SHP77 (cell line): Measurements from ENCODE around the gene HECTD4.
"Not testable (repeated sequence)": the region's sequence is repeated elsewhere in the genome, so short reads cannot be mapped to it uniquely, and the experiment has no call there.

Experiments used
- DNase-seq, 2 experiments: peaks; one replicate each; lab custom pipeline; 2025; lab: John Stamatoyannopoulos, UW

HECTD4 gene

GRCh38 chr12:112406519-112407488 lies 24.6 kb upstream of the HECTD4 start:
- DNase-seq: no peak

DNA sequence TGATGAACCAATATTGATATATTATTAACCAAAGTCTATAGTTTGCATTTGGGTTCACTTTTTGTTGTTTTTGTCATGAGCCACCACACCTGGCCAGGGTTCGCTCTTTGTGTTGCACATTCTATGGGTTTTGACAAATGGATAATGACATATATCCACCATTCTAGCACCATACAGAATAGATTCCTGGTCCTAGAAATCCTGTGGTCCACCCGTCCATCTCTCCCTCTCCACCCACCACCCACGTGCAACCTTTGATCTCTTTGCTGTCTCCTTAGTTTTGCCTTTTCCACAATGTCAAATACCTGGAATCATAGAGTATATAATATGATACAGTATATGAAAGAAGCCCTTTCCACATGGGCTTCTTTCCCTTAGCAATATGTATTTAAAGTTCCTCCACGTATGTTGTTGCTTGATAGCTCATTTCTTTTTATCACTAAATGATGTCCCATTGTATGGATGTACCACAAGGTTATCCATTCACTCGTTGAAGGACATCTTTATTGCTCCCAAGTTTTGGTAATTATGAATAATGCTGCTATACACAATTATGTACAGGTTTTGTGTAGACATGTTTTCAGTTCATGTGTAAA lies 19.8 kb upstream of the HECTD4 start:
- no peak for DNase-seq

DNA sequence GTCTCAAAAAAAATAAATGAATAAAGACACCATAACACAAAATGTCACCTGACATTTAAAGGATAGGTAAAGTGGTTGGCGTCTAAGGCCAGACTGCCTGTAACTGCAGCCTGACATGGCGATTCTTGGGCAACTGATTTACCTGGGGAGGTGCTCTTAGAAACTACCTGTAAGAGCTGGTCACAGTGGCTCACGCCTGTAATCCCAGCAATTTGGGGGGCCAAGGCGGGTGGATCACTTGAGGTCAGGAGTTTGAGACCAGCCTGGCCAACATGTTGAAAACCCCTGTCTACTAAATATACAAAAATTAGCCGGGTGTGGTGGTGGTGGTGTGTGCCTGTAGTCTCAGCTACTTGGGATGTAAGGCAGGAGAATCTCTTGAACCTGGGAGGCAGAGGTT lies 18.8 kb upstream of the HECTD4 start:
- no peak for DNase-seq

DNA sequence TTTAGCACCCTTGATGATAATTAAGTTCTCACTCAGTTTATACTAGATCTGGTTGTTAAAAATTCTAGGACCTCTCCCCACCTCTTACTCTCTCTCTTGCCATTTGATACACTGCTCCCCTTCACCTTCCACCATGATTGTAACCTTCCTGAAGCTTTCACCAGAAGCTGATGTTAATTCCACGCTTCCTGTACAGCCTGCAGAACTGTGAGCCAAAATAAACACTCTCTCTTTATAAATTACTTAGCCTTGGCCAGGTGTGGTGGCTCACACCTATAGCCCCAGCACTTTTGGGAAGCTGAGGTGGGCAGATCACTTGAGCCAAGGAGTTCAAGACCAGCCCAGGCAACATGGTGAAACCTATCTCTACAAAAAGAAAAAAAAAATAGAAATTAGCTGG lies 11.1 kb upstream of the HECTD4 start:
- no peak for DNase-seq

- DNase-seq: not testable (repeated sequence)
Observed at GRCh38 chr12:112389922-112390654, 7.9 kb upstream of the HECTD4 start.

GRCh38 chr12:112389228-112389627 lies 7.0 kb upstream of the HECTD4 start:
- no peak for DNase-seq

GRCh38 chr12:112386726-112387125 lies 4.5 kb upstream of the HECTD4 start:
- no peak for DNase-seq

- no peak for DNase-seq
Observed at GRCh38 chr12:112382866-112383265, 635 bp upstream of the HECTD4 start.

DNA sequence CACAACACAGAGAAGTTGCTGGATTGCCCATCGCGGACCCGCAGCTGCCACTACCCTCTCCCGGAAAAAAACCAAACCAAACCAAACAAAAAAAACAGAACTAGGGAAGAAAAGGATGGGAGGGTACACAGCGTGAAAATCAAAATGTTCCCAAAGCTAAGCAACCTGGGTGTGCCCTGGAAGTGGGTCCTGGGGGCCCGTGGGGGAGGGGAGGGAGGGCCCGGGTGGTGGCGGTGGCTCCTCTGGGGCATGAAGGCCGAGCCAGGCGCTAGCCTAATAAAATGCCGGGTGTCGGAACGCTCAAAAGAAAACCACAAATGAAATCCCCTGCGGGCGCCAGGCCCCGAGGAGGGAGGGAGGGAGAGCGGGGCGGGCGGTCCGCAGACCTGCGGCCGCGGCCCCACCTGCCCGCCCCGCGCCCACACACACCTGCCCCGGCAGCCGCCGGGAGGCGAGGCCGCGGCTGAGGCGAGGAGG lies 787 bp downstream of the HECTD4 start:
- peak in 1 of 2 experiments; percentile 31 for DNase-seq

- DNase-seq: peak; percentile 19 to 53
Observed at GRCh38 chr12:112380663-112381405, 1.4 kb downstream of the HECTD4 start.

DNA sequence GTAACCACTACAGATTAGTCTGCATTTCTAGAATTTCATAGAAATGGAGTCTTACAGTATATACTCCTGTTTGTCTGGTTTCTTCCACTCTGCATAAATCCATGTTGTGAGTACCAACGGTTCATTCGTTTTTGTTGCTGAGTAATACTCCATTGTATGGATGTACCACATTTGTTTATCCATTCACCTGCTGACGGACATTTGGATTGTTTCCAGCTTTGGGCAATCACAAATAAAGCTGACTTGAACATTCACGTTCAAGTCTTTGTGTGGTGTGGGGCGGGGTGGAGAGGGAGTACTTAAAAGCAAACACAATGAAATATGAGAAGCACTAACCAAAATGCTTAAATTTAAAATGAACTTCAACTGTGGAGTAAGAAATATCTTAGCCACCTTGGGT lies 7.1 kb downstream of the HECTD4 start:
- DNase-seq: peak; percentile 25 to 26

DNA sequence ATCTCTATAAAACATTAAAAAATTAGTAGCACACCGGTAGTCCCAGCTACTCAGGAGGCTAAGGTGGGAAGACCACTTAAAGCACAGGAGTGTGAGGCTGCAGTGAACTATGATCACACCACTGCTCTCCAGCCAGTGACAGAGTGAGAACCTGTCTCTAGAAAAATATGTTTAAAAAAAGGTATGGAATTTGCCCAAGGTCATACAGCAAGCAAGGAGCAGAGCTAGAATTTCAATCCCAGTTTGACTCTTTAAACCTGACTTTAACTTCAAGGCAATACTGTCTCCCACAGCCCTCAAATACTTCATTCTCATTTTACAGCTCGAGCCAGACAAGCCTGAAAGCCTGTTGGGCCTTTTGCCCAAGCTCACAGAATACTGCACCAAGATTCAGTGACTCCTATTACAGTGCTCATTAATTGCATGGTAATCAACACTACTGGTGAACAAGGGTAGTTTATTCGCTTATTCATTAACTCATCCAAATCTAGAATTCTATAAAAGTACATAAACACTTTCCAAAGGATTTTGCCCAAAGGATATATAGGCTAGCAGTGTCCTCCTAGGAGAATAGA lies 8.0 kb downstream of the HECTD4 start:
- DNase-seq: no peak

DNA sequence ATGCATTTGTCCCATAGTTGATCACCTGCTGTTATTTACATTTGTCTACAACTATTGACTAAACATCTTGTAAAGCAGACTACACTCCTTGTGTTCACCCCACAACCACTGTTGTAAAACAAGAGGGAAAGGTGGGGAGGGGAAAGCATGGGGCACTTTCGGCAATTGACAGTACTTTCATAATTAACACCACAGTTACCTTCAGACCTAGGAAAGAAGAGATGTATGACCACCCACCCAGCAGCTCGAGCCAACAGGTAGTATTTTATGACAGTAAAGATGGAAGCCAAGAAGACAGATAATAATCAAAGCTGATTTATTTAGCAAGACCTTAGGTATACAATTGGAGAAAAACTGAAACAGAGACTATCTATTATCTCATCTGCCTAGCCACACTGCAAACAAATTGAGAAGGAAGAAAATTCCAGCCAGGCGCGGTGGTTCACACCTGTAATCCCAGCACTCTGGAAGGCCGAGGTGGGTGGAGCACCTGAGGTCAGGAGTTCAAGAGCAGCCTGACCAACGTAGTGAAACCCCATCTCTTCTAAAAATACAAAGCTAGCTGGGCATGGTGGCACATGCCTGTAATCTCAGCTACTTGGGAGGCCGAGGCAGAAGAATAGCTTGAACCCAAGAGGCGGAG lies 11.2 kb downstream of the HECTD4 start:
- no peak for DNase-seq

- DNase-seq: no peak
Observed at GRCh38 chr12:112370199-112370598, 12.0 kb downstream of the HECTD4 start.

- DNase-seq: no peak
Observed at GRCh38 chr12:112368856-112369255, 13.4 kb downstream of the HECTD4 start.

GRCh38 chr12:112367965-112368364 lies 14.3 kb downstream of the HECTD4 start:
- DNase-seq: no peak

- DNase-seq: no peak
Observed at GRCh38 chr12:112362310-112362709, 19.9 kb downstream of the HECTD4 start.

DNA sequence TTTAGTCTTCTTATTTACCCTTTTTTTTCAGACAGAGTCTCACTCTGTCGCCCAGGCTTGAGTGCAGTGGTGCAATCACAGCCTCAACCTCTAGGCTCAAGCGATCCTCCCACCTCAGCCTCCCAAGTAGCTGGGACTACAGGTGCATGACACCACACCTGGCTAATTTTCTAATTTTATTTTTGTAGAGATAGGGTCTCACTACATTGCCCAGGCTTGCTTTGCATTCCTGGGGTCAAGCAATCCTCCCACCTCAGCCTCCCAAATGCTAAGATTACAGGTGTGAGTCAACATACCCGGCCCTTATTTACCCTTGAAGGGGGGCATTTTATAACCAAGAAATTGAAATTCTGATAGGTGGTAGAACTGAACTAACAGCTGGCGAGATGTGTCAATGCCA lies 21.0 kb downstream of the HECTD4 start:
- no peak for DNase-seq

DNA sequence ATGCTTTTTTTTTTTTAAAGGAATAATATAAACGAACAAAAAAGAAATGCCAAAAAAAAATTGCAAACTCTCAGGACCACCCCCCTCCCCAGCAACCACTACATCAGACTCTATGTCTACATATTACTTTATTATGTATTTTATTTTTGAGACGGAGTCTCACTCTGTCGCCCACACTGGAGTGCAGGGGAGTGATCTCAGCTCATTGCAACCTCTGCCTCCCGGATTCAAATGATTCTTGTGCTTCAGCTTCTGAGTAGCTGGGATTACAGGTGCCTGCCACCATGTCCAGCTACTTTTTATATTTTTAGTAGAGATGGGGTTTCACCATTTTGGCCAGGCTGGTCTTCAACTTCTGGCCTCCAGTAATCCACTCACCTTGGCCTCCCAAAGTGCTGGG lies 22.9 kb downstream of the HECTD4 start:
- no peak for DNase-seq

GRCh38 chr12:112357214-112357613 lies 25.0 kb downstream of the HECTD4 start:
- no peak for DNase-seq

DNA sequence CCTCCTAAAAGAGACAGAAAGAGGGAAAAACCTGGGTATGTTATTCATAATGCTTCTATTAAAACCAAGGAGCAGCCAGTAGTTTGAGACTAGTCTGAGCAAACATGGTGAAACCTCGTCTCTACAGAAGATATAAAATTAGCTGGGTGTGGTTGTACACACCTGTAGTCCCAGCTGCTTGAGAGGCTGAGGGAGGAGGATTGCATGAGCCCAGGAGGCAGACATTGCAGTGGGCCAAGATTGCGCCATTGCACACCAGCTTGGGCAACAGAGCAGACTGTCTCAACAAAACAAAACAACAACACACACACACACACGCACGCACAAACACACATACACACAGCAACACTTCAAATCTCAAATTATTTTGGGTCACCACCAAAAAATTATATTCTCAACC lies 27.8 kb downstream of the HECTD4 start:
- DNase-seq: no peak
